Loucy (cell line): ENCODE data around the gene SRGAP1.

Experiments used
- H2AFZ ChIP-seq: fragments of 200-600 bp; sonication (generic); 2 replicates; pipeline ENCODE4 v1.6.0; 2016; ENCODE audit warnings: antibody characterized with exemption, mild to moderate bottlenecking, low read length, moderate library complexity
- H3F3A ChIP-seq: fragments of 200-600 bp; 2 replicates; pipeline ENCODE4 v1.6.0; 2016; ENCODE audit warnings: antibody characterized with exemption, low read depth, mild to moderate bottlenecking
- H3K27me3 ChIP-seq: fragments of 200-600 bp; sonication (generic); 2 replicates; pipeline ENCODE4 v1.6.1; 2014; ENCODE audit warnings: low read length, mild to moderate bottlenecking; ENCODE audit not compliant: insufficient read depth, poor library complexity, severe bottlenecking
- H3K36me3 ChIP-seq: fragments of 200-600 bp; sonication (generic); 2 replicates; pipeline ENCODE4 v1.6.1; 2016; ENCODE audit warnings: low read length; ENCODE audit not compliant: insufficient read depth
- H3K4me1 ChIP-seq: fragments of 200-600 bp; sonication (generic); 2 replicates; pipeline ENCODE4 v1.5.1; 2014; ENCODE audit warnings: low read length, mild to moderate bottlenecking; ENCODE audit not compliant: insufficient read depth, poor library complexity, severe bottlenecking
- H3K4me2 ChIP-seq: fragments of 200-600 bp; sonication (generic); 2 replicates; pipeline ENCODE4 v1.6.0; 2014; ENCODE audit warnings: antibody characterized with exemption, low read length, low read depth, mild to moderate bottlenecking; ENCODE audit not compliant: poor library complexity, severe bottlenecking
- H3K4me3 ChIP-seq: fragments of 200-600 bp; sonication (generic); 2 replicates; pipeline ENCODE4 v1.5.1; 2014; ENCODE audit warnings: low read length, mild to moderate bottlenecking, mixed read lengths; ENCODE audit not compliant: poor library complexity, severe bottlenecking
- H3K79me2 ChIP-seq: fragments of 200-600 bp; sonication (generic); 2 replicates; pipeline ENCODE4 v1.6.1; 2014; ENCODE audit warnings: low read length; ENCODE audit not compliant: insufficient read depth
- H3K9ac ChIP-seq: fragments of 200-600 bp; sonication (generic); 2 replicates; pipeline ENCODE4 v1.6.0; 2014; ENCODE audit warnings: mild to moderate bottlenecking, low read depth, low read length, moderate library complexity; ENCODE audit not compliant: poor library complexity, severe bottlenecking
- H3K9me2 ChIP-seq: fragments of 200-600 bp; sonication (generic); replicated peaks from 2 replicates; pipeline ENCODE4 v1.6.1; 2016; ENCODE audit warnings: low read depth, low read length, mixed read lengths
- H3K9me3 ChIP-seq: fragments of 200-600 bp; sonication (generic); 2 replicates; pipeline ENCODE4 v1.6.1; 2014; ENCODE audit warnings: mild to moderate bottlenecking, antibody characterized with exemption, low read length, low read depth; ENCODE audit not compliant: insufficient read depth
- H4K20me1 ChIP-seq: fragments of 200-600 bp; sonication (generic); 2 replicates; pipeline ENCODE4 v1.6.0; 2014; ENCODE audit warnings: antibody characterized with exemption, low read length, mild to moderate bottlenecking; ENCODE audit not compliant: insufficient read depth, poor library complexity, severe bottlenecking
- CTCF ChIP-seq: fragments of 200-600 bp; sonication (generic); conservative IDR thresholded peaks from 2 replicates; pipeline ENCODE4 v1.5.1; 2014; ENCODE audit warnings: mild to moderate bottlenecking, antibody characterized with exemption, low read length
- EZH2phosphoT487 ChIP-seq: fragments of 200-600 bp; IDR thresholded peaks from 2 replicates; pipeline ENCODE4 v1.6.1; 2018; ENCODE audit warnings: antibody characterized with exemption, mild to moderate bottlenecking, moderate library complexity, borderline replicate concordance

The SRGAP1 gene

GRCh38 chr12:64056741-64057140 lies 212.2 kb downstream of the SRGAP1 start:
- no peak overlapping the region for H3K4me3 ChIP-seq
- H2AFZ ChIP-seq: no peak overlapping the region
- H3K4me1 ChIP-seq: no peaks in the 10 kb centered on the region
- H3F3A ChIP-seq: no peaks in the 10 kb centered on the region
- no peaks in the 10 kb centered on the region for H4K20me1 ChIP-seq
- no peak overlapping the region for H3K4me2 ChIP-seq
- H3K9me2 ChIP-seq: no peaks in the 10 kb centered on the region
- H3K27me3 ChIP-seq: no peaks in the 10 kb centered on the region
- no peaks in the 10 kb centered on the region for H3K79me2 ChIP-seq
- TF ChIP-seq EZH2phosphoT487: no peak
- TF ChIP-seq CTCF: no peak
- no peaks in the 10 kb centered on the region for H3K36me3 ChIP-seq
- H3K9me3 ChIP-seq: no peaks in the 10 kb centered on the region
- no peak overlapping the region for H3K9ac ChIP-seq

- no peaks in the 10 kb centered on the region for H4K20me1 ChIP-seq
- TF ChIP-seq EZH2phosphoT487 (no peak), CTCF (no peak)
- no peak overlapping the region for H3K9ac ChIP-seq
- no peaks in the 10 kb centered on the region for H3K79me2 ChIP-seq
- H3K27me3 ChIP-seq: no peaks in the 10 kb centered on the region
- H3K4me3 ChIP-seq: no peak overlapping the region
- H3F3A ChIP-seq: no peaks in the 10 kb centered on the region
- H3K4me2 ChIP-seq: no peak overlapping the region
- H3K36me3 ChIP-seq: no peaks in the 10 kb centered on the region
- no peak overlapping the region for H2AFZ ChIP-seq
- no peaks in the 10 kb centered on the region for H3K9me2 ChIP-seq
- H3K9me3 ChIP-seq: no peaks in the 10 kb centered on the region
- no peaks in the 10 kb centered on the region for H3K4me1 ChIP-seq
Measured at GRCh38 chr12:64057706-64058105, 213.2 kb downstream of the SRGAP1 start.

- Histone ChIP-seq H2AFZ (no peak overlapping the region), H3F3A (no peaks in the 10 kb centered on the region)
Measured at GRCh38 chr12:64058541-64059265, 214.2 kb downstream of the SRGAP1 start.

More at GRCh38 chr12:64058541-64059265, 214.2 kb downstream of the SRGAP1 start:
- Histone ChIP-seq H4K20me1 (no peaks in the 10 kb centered on the region), H3K4me1 (no peaks in the 10 kb centered on the region), H3K9me3 (no peaks in the 10 kb centered on the region), H3K4me2 (no peak overlapping the region), H3K9ac (no peak overlapping the region), H3K9me2 (no peaks in the 10 kb centered on the region), H3K27me3 (no peaks in the 10 kb centered on the region), H3K36me3 (no peaks in the 10 kb centered on the region), H3K4me3 (no peak overlapping the region), H3K79me2 (no peaks in the 10 kb centered on the region)
- TF ChIP-seq EZH2phosphoT487: no peak
- no peak for TF ChIP-seq CTCF
